ENCODE results near the gene MYO5A. TPM values are rescaled to one million over a fixed set of nuclear protein-coding genes. Genes with fewer than 3 reads are reported as not detected.

MYO5A gene
- total and polyA plus RNA-seq, 9 of the 15 experiments (the other 6 are each of a cell fraction or from before 2014, with no cell fraction given): 0.03 to 0.82 (median 0.40) TPM

- Histone ChIP-seq H3K79me2 (ENCODE audit: control insufficient read depth, insufficient read depth, low read length) (no peaks in the 10 kb centered on the region), H3K4me1 (replicated peaks in 1 of 2; ENCODE audit: control insufficient read depth in 2 of 2, insufficient read depth in 2 of 2, low read length in 2 of 2) (no peaks in the 10 kb centered on the region), H3K27me3 (ENCODE audit: control insufficient read depth in 2 of 2, insufficient read depth in 2 of 2, low read length in 2 of 2) (peaks cover 0 to 6% of the 10 kb centered on the region in 2 experiments; a peak in 3 of 5 replicates), H4K20me1 (replicated peaks; ENCODE audit: control insufficient read depth, insufficient read depth, low read length) (no peaks in the 10 kb centered on the region), H3K36me3 (ENCODE audit: control insufficient read depth, insufficient read depth, low read length) (no peaks in the 10 kb centered on the region), H2AFZ (ENCODE audit: low read depth, low read length) (no peak overlapping the region), H3K9me1 (ENCODE audit: control insufficient read depth, insufficient read depth, low read length) (no peaks in the 10 kb centered on the region), H3K9ac (ENCODE audit: insufficient read depth in 1 of 2, low read depth in 2 of 2, low read length in 2 of 2) (no peak overlapping the region), H3K4me3 (no peak overlapping the region), H3K9me3 (replicated peaks; ENCODE audit: control insufficient read depth, insufficient read depth, low read depth, low read length) (no peaks in the 10 kb centered on the region), H3K4me2 (ENCODE audit: insufficient read depth, low read length) (no peak overlapping the region), H3K27ac (ENCODE audit: extremely low read depth, low read depth, low read length) (no peak overlapping the region)
- no peak for TF ChIP-seq L3MBTL2 (IDR thresholded peaks at IDR 0.05)
- no peak for TF ChIP-seq TSC22D4 (tag; IDR thresholded peaks at IDR 0.05)
- no peak for TF ChIP-seq CHCHD3 (CRISPR knock-in tag; IDR thresholded peaks at IDR 0.05)
- TF ChIP-seq ZNF217 (CRISPR knock-in tag; IDR thresholded peaks at IDR 0.05): no peak
- no peak for TF ChIP-seq TAF1 (IDR thresholded peaks at IDR 0.05; ENCODE audit: control insufficient read depth, extremely low read depth, insufficient read depth, low read length, severe bottlenecking)
- no peak for TF ChIP-seq YBX1 (IDR thresholded peaks at IDR 0.05)
- TF ChIP-seq CAMTA2 (CRISPR knock-in tag; conservative IDR thresholded peaks at IDR 0.05): no peak
- TF ChIP-seq CBFA2T2 (conservative IDR thresholded peaks at IDR 0.05): no peak
- TF ChIP-seq ZNF76 (CRISPR knock-in tag; IDR thresholded peaks at IDR 0.05; ENCODE audit: borderline replicate concordance): no peak
- TF ChIP-seq FIP1L1 (IDR thresholded peaks at IDR 0.05; ENCODE audit: low read depth, low read length, poor library complexity, severe bottlenecking): no peak
- no peak for TF ChIP-seq CCAR2 (IDR thresholded peaks at IDR 0.05; ENCODE audit: low read depth, low read length)
- TF ChIP-seq ZNF518B (CRISPR knock-in tag; IDR thresholded peaks at IDR 0.05): no peak
- no peak for TF ChIP-seq HNRNPL (IDR thresholded peaks at IDR 0.05; ENCODE audit: low read depth, low read length)
- in situ Hi-C loops (cut with MboI): no loop called here
- ATAC-seq (no peak), FAIRE-seq (no peak), DNase-seq (ENCODE audit: extremely low read depth in 1 of 4, low spot score in 3 of 4) (no peak)
- 0% methylated on average over 2 of the region's 2 CpGs for WGBS (ENCODE audit: insufficient coverage, low coverage, missing lambda C conversion rate)
- BruUV-seq (replicated peaks): no TSS peak
- CTCF ChIA-PET (ENCODE audit: low intra/inter-chr PET ratio): no interaction called here
- POLR2A ChIA-PET: no interaction called here
- intact Hi-C loops (cut with micrococcal nuclease): no loop called here
Observed at GRCh38 chr15:52350423-52350822, 178.3 kb downstream of the MYO5A start.

All from K562 (cell line).